ENCODE results near the gene FAM117A.

- TF ChIP-seq KDM1A (IDR thresholded peaks at IDR 0.05; ENCODE audit: borderline replicate concordance, low read length) (no peak), CTCF (IDR thresholded peaks at IDR 0.05; ENCODE audit: control extremely low read depth in 1 of 3, insufficient read depth in 1 of 3, low read depth in 1 of 3, low read length in 3 of 3) (no peak), POLR2AphosphoS5 (IDR thresholded peaks at IDR 0.05; ENCODE audit: low read depth, low read length) (no peak), SIX5 (IDR thresholded peaks at IDR 0.05; ENCODE audit: low read depth, low read length) (no peak), NRF1 (IDR thresholded peaks at IDR 0.05; ENCODE audit: low read depth, low read length) (no peak), TEAD4 (IDR thresholded peaks at IDR 0.05; ENCODE audit: low read depth, low read length) (no peak), SP4 (IDR thresholded peaks at IDR 0.05; ENCODE audit: low read length) (no peak), CREB1 (IDR thresholded peaks at IDR 0.05) (no peak), GABPA (IDR thresholded peaks at IDR 0.05; ENCODE audit: borderline replicate concordance, insufficient read depth, low read length) (no peak)
These were observed 48.7 kb downstream of the FAM117A start for GRCh38 chr17:49715216-49715615.

All from H1 (cell line).